ENCODE measurements around the gene GRB14. TPM values are rescaled to one million over a fixed set of nuclear protein-coding genes. Genes with fewer than 3 reads are reported as not detected.

The GRB14 gene
- not detected for total RNA-seq

- peak within 1 kb of the TSS; percentile 39 for H3K4me3 Mint-ChIP-seq
- H3K4me1 Mint-ChIP-seq = no peaks in the 10 kb centered on the region
- H3K27ac Mint-ChIP-seq = no peak within 1 kb of the TSS
- ATAC-seq (replicated peaks) = no peak
- H3K27me3 Mint-ChIP-seq = peaks cover 27% of the 10 kb centered on the region
- no peaks in the 10 kb centered on the region for H3K9me3 Mint-ChIP-seq
- no peaks in the 10 kb centered on the region for H3K36me3 Mint-ChIP-seq (ENCODE audit: low read depth)
Measured at GRCh38 chr2:164620873-164621763, at the start of gene GRB14. TSS of gene GRB14 (minus strand) at chr2:164621482. CDS start at chr2:164621309, 173 bp downstream.

GRCh38 chr2:164669291-164669690, 48.0 kb upstream of the GRB14 start:
- Mint-ChIP-seq H3K9me3 (peaks cover 3% of the 10 kb centered on the region), H3K27me3 (no peaks in the 10 kb centered on the region), H3K4me1 (no peaks in the 10 kb centered on the region), H3K4me3 (no peak overlapping the region), H3K36me3 (ENCODE audit: low read depth) (no peaks in the 10 kb centered on the region), H3K27ac (no peak overlapping the region)
- ATAC-seq (replicated peaks) = no peak

GRCh38 chr2:164667566-164667965, 46.3 kb upstream of the GRB14 start:
- peaks cover 3% of the 10 kb centered on the region for H3K9me3 Mint-ChIP-seq
- no peak overlapping the region for H3K4me3 Mint-ChIP-seq
- no peak overlapping the region for H3K27ac Mint-ChIP-seq
- H3K36me3 Mint-ChIP-seq (ENCODE audit: low read depth) = no peaks in the 10 kb centered on the region
- H3K27me3 Mint-ChIP-seq = no peaks in the 10 kb centered on the region
- ATAC-seq (replicated peaks) = no peak
- H3K4me1 Mint-ChIP-seq = no peaks in the 10 kb centered on the region

GRCh38 chr2:164664070-164664469, 42.8 kb upstream of the GRB14 start:
- Mint-ChIP-seq H3K36me3 (ENCODE audit: low read depth) (no peaks in the 10 kb centered on the region), H3K9me3 (no peaks in the 10 kb centered on the region), H3K4me3 (no peak overlapping the region), H3K27me3 (no peaks in the 10 kb centered on the region), H3K4me1 (no peaks in the 10 kb centered on the region), H3K27ac (no peak overlapping the region)
- no peak for ATAC-seq (replicated peaks)

- no peak for ATAC-seq (replicated peaks)
- no peaks in the 10 kb centered on the region for H3K9me3 Mint-ChIP-seq
Measured at GRCh38 chr2:164662868-164663631, 41.8 kb upstream of the GRB14 start.

GRCh38 chr2:164662066-164662465, 40.8 kb upstream of the GRB14 start:
- H3K9me3 Mint-ChIP-seq = no peaks in the 10 kb centered on the region
- H3K4me3 Mint-ChIP-seq = no peak overlapping the region
- H3K36me3 Mint-ChIP-seq (ENCODE audit: low read depth) = no peaks in the 10 kb centered on the region
- H3K27ac Mint-ChIP-seq = no peak overlapping the region
- no peaks in the 10 kb centered on the region for H3K27me3 Mint-ChIP-seq
- H3K4me1 Mint-ChIP-seq = no peaks in the 10 kb centered on the region
- no peak for ATAC-seq (replicated peaks)

More at GRCh38 chr2:164662868-164663631, 41.8 kb upstream of the GRB14 start:
- Mint-ChIP-seq H3K4me3 (no peak overlapping the region), H3K36me3 (ENCODE audit: low read depth) (no peaks in the 10 kb centered on the region), H3K4me1 (no peaks in the 10 kb centered on the region), H3K27me3 (no peaks in the 10 kb centered on the region), H3K27ac (no peak overlapping the region)

GRCh38 chr2:164661349-164661748, 40.1 kb upstream of the GRB14 start:
- Mint-ChIP-seq H3K36me3 (ENCODE audit: low read depth) (no peaks in the 10 kb centered on the region), H3K4me3 (no peak overlapping the region), H3K27me3 (no peaks in the 10 kb centered on the region), H3K27ac (no peak overlapping the region), H3K9me3 (no peaks in the 10 kb centered on the region), H3K4me1 (no peaks in the 10 kb centered on the region)
- no peak for ATAC-seq (replicated peaks)

- Mint-ChIP-seq H3K36me3 (ENCODE audit: low read depth) (no peaks in the 10 kb centered on the region), H3K4me1 (no peaks in the 10 kb centered on the region), H3K9me3 (peaks cover 5% of the 10 kb centered on the region), H3K27me3 (no peaks in the 10 kb centered on the region), H3K4me3 (no peak overlapping the region), H3K27ac (no peak overlapping the region)
- ATAC-seq (replicated peaks) = no peak
Measured at GRCh38 chr2:164657129-164657528, 35.8 kb upstream of the GRB14 start.

GRCh38 chr2:164655750-164656149, 34.5 kb upstream of the GRB14 start:
- no peak for ATAC-seq (replicated peaks)
- peaks cover 11% of the 10 kb centered on the region for H3K9me3 Mint-ChIP-seq
- H3K4me1 Mint-ChIP-seq = no peaks in the 10 kb centered on the region
- no peaks in the 10 kb centered on the region for H3K36me3 Mint-ChIP-seq (ENCODE audit: low read depth)
- no peaks in the 10 kb centered on the region for H3K27me3 Mint-ChIP-seq
- H3K4me3 Mint-ChIP-seq = no peak overlapping the region
- H3K27ac Mint-ChIP-seq = no peak overlapping the region

GRCh38 chr2:164655336-164655735, 34.1 kb upstream of the GRB14 start:
- H3K4me1 Mint-ChIP-seq = no peaks in the 10 kb centered on the region
- ATAC-seq (replicated peaks) = no peak

GRCh38 chr2:164651361-164651760, 30.1 kb upstream of the GRB14 start:
- Mint-ChIP-seq H3K4me3 (no peak overlapping the region), H3K4me1 (no peaks in the 10 kb centered on the region), H3K36me3 (ENCODE audit: low read depth) (no peaks in the 10 kb centered on the region), H3K9me3 (peaks cover 20% of the 10 kb centered on the region), H3K27me3 (no peaks in the 10 kb centered on the region), H3K27ac (no peak overlapping the region)
- ATAC-seq (replicated peaks) = no peak

More at GRCh38 chr2:164655336-164655735, 34.1 kb upstream of the GRB14 start:
- H3K9me3 Mint-ChIP-seq = peaks cover 15% of the 10 kb centered on the region
- no peak overlapping the region for H3K27ac Mint-ChIP-seq
- no peak overlapping the region for H3K4me3 Mint-ChIP-seq
- no peaks in the 10 kb centered on the region for H3K36me3 Mint-ChIP-seq (ENCODE audit: low read depth)
- H3K27me3 Mint-ChIP-seq = no peaks in the 10 kb centered on the region

GRCh38 chr2:164644036-164644700, 22.9 kb upstream of the GRB14 start:
- no peaks in the 10 kb centered on the region for H3K27me3 Mint-ChIP-seq
- no peak overlapping the region for H3K27ac Mint-ChIP-seq
- no peaks in the 10 kb centered on the region for H3K4me1 Mint-ChIP-seq
- no peak overlapping the region for H3K4me3 Mint-ChIP-seq
- H3K9me3 Mint-ChIP-seq = peaks cover 9% of the 10 kb centered on the region
- no peaks in the 10 kb centered on the region for H3K36me3 Mint-ChIP-seq (ENCODE audit: low read depth)
- ATAC-seq (replicated peaks) = no peak

GRCh38 chr2:164642946-164643555, 21.8 kb upstream of the GRB14 start:
- no peaks in the 10 kb centered on the region for H3K4me1 Mint-ChIP-seq
- H3K27me3 Mint-ChIP-seq = no peaks in the 10 kb centered on the region
- H3K9me3 Mint-ChIP-seq = peaks cover 10% of the 10 kb centered on the region
- no peak overlapping the region for H3K27ac Mint-ChIP-seq
- no peak overlapping the region for H3K4me3 Mint-ChIP-seq
- no peaks in the 10 kb centered on the region for H3K36me3 Mint-ChIP-seq (ENCODE audit: low read depth)
- ATAC-seq (replicated peaks) = no peak

GRCh38 chr2:164642268-164642667, 21.0 kb upstream of the GRB14 start:
- Mint-ChIP-seq H3K9me3 (peaks cover 10% of the 10 kb centered on the region), H3K27me3 (no peaks in the 10 kb centered on the region), H3K4me3 (no peak overlapping the region), H3K4me1 (no peaks in the 10 kb centered on the region), H3K36me3 (ENCODE audit: low read depth) (no peaks in the 10 kb centered on the region), H3K27ac (no peak overlapping the region)
- ATAC-seq (replicated peaks) = no peak

Data from activated T-helper 17 cell treated with anti-CD3 and anti-CD28 coated beads, Interleukin-2, amount 50 U/mL, for 72 hours (primary cell).